ENCODE results near the gene KRTAP12-2. TPM values are rescaled to one million over a fixed set of nuclear protein-coding genes. Genes with fewer than 3 reads are reported as not detected.
A peak's percentile ranks its signal among the peaks of the same experiment; 100 is the strongest.
"Not testable (repeated sequence)": the region's sequence is repeated elsewhere in the genome, so short reads cannot be mapped to it uniquely, and the experiment has no call there.

The KRTAP12-2 gene
- total RNA-seq, 1 donor from 2014 or later = not detected

- ATAC-seq (no peak), DNase-seq (ENCODE audit: low spot score) (no peak)
Observed at GRCh38 chr21:44702973-44703730, 36.4 kb upstream of the KRTAP12-2 start.

- ATAC-seq (no peak), DNase-seq (ENCODE audit: low spot score) (no peak)
Observed at GRCh38 chr21:44702111-44702972, 35.6 kb upstream of the KRTAP12-2 start.

GRCh38 chr21:44701541-44701940, 34.8 kb upstream of the KRTAP12-2 start:
- ATAC-seq = no peak
- no peak for DNase-seq (ENCODE audit: low spot score)

- DNase-seq (ENCODE audit: low spot score) (no peak), ATAC-seq (no peak)
Observed at GRCh38 chr21:44701023-44701400, 34.3 kb upstream of the KRTAP12-2 start.

DNA sequence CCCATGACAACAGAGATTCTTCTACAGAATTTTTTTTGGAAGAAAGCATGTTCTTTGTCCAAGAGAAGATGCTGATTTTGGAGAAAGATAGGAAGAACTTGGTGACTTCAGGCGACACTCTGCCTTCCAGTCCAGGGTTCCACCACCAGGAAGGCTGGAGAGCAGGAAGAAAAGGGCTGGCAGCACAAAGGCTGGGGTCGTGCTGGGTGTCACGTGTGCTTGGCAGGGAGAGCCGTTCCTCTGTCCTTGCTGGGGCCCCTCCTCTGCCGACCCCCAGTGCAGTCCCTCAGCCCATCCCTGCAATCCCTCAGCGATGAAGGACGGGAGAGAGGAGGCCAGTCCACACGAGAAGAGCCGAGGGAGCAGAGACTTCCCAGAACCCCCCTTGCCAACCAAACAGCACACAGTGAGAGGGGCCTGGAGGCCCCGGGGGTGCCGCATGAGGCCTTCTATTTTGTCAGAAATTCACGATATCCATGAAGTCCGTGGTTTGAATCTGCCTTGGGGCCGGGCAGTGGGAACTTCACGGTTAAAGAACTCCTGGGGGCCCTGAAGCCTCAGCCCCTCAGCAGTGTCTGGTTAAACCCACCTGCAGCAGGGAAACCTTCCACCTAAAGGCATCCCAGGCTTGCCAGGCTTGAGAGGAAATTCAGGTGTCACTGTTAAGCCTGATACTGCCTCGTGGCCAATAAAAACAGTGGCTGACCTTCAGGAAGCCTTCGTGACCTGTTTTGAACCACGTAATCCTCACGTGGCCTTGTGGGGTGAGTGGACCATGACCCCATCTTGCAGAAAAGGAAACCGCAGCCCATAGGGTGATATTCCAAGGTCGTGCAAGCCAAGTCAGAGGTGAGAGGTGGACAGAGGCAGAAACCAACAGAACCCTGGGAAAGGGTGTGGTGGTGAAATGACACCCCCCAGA, 33.6 kb upstream of the KRTAP12-2 start:
- DNase-seq (ENCODE audit: low spot score) (peak; percentile 15), ATAC-seq (no peak)

- DNase-seq (ENCODE audit: low spot score) (no peak), ATAC-seq (no peak)
Observed at GRCh38 chr21:44699502-44700001, 32.8 kb upstream of the KRTAP12-2 start.

- ATAC-seq (no peak), DNase-seq (ENCODE audit: low spot score) (no peak)
Observed at GRCh38 chr21:44697811-44698734, 31.3 kb upstream of the KRTAP12-2 start.

DNA sequence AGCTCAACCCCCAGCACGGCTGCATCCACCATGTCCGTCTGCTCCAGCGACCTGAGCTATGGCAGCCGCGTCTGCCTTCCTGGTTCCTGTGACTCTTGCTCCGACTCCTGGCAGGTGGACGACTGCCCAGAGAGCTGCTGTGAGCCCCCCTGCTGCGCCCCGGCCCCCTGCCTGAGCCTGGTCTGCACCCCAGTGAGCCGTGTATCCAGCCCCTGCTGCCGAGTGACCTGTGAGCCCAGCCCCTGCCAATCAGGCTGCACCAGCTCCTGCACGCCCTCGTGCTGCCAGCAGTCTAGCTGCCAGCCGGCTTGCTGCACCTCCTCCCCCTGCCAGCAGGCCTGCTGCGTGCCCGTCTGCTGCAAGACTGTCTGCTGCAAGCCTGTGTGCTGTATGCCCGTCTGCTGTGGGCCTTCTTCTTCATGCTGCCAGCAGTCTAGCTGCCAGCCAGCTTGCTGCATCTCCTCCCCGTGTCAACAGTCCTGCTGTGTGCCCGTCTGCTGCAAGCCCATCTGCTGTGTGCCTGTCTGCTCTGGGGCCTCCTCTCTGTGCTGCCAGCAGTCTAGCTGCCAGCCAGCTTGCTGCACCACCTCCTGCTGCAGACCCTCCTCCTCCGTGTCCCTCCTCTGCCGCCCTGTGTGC, 30.6 kb upstream of the KRTAP12-2 start, which contains the start of gene KRTAP10-12:
Gene KRTAP10-12 (plus strand): TSS at position 1 of the 639 bp plus-strand sequence. CDS start 30 bp downstream, at position 31.
- not testable (repeated sequence) for DNase-seq (ENCODE audit: low spot score)

DNA sequence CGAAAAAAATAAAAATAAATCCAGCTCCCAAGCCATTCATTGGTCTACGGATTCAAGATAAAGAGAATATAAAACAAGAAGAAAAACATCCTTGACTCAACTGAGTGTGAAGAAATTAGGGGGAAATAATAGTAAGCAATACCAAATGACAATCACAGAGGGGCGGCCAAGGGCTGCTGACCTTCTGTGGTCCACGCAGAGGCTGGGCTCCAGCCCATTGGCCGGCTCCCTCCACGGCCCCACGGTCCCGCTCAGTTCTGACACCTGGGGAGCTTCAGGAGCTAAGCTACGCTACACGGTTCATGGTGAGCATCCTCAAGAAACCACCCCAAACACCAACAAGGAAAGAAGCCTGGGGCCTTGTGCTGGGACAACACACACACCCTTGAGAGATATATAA, 29.8 kb upstream of the KRTAP12-2 start:
- DNase-seq (ENCODE audit: low spot score) (no peak), ATAC-seq (no peak)

More for the DNA sequence above, 30.6 kb upstream of the KRTAP12-2 start, which contains the start of gene KRTAP10-12:
- ATAC-seq = not testable (repeated sequence)

DNA sequence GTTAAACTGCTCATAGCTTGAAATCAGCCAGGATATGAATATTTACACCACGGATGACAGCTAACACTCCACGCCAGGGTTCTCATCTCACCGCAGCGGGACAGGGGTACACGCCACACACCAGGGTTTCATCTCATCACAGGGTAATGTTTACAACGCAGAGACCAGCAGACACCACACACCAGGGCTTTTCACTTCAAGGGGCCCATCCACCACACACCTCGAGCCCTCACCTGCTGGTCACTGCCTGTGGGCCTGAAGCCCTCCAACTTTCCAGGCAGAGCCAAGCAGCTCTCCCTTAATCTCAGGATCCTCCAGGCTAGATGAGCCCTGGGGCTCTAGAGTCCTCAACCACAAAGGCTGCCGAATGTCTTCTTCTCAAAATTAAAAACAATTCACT, 28.9 kb upstream of the KRTAP12-2 start:
- DNase-seq (ENCODE audit: low spot score) (no peak), ATAC-seq (no peak)

- no peak for ATAC-seq
- no peak for DNase-seq (ENCODE audit: low spot score)
Observed at GRCh38 chr21:44695184-44695583, 28.5 kb upstream of the KRTAP12-2 start.

- DNase-seq (ENCODE audit: low spot score) (no peak), ATAC-seq (no peak)
Observed at GRCh38 chr21:44694776-44695175, 28.0 kb upstream of the KRTAP12-2 start.

DNA sequence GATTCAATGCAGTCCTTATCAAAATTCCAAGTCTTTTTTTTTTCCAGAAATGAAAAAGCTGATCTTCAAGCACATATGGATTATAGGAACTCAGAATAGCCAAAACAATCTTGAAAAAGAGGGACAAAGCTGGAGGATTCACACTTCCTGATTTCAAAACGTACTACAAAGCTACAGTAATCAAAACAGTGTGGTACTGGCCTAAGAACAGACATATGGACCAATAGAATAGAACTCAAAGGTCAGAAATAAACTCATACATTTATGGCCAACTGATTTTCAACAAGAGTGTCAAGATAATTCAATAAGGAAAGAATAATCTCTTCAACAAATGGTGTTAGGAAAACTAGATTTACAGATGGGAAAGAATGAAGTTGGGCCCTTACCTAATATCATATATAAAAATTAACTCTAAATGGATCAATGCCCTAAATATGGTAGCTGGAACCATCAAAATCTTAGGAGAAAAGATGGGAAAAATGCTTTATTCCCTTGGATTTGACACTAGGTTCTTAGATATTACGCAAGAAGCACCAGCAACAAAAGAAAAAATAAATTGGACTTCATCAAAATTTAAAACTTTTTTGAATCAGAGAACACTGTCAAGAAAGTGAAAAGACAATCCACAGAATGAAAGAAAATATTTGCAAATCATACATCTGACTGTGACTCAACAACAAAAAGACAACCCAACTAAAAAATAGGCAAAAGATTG, 26.2 kb upstream of the KRTAP12-2 start:
- no peak for ATAC-seq
- no peak for DNase-seq (ENCODE audit: low spot score)

DNA sequence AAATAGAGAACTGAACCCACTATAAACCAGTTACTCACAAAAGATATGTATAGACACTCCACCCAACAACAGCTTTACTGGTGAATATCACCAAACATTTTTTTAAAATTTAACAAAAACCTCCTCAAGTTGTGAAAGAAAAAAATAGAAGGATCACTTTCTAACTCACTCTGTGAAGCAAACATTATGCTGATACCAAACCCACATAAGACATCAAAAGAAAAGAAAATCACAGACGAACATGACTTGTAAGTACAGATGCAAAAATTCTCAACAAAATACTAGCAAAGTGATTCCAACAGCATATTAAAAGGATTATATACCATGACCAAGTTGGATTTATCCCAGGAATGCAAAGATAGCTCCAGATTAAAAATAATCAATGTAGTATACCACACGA, 25.0 kb upstream of the KRTAP12-2 start:
- ATAC-seq (no peak), DNase-seq (ENCODE audit: low spot score) (no peak)

- not testable (repeated sequence) for ATAC-seq; DNase-seq (ENCODE audit: low spot score)
Observed at GRCh38 chr21:44689740-44690139, 23.0 kb upstream of the KRTAP12-2 start.

- DNase-seq (ENCODE audit: low spot score) (no peak), ATAC-seq (no peak)
Observed at GRCh38 chr21:44687671-44688070, 20.9 kb upstream of the KRTAP12-2 start.

GRCh38 chr21:44686843-44687561, 20.3 kb upstream of the KRTAP12-2 start:
- no peak for ATAC-seq
- no peak for DNase-seq (ENCODE audit: low spot score)
